ENCODE measurements around the gene TMPO. TPM values are rescaled to one million over a fixed set of nuclear protein-coding genes. Genes with fewer than 3 reads are reported as not detected.

The TMPO gene
- total and polyA plus RNA-seq, 2 of the 4 experiments (the other 2 are of a cell fraction), result 30.0 to 62.0 TPM

DNA sequence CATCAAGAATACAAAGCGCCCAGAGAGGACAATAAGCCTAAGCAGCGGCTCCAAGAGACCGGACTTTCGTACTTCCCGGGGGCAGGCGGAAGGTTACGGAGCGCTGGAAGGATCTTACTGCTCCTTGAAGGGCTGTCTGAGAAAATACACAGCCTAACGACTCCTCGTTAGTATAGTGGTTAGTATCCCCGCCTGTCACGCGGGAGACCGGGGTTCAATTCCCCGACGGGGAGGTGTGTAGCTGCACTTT, 12.1 kb upstream of the TMPO start:
- peak overlapping the region; percentile 77; the same call in 1 of the 2 replicates for H2BK20ac ChIP-seq (ENCODE audit: low read depth, low read length)
- H3K79me1 ChIP-seq (ENCODE audit: low read depth in 1 of 2, low read length in 2 of 2), result no peaks in the 10 kb centered on the region
- ChIA-PET CTCF (no interaction called here), POLR2A (ENCODE audit: unreplicated experiment) (no interaction called here)
- H2BK120ac ChIP-seq (ENCODE audit: low read depth, low read length), result peak overlapping the region; percentile 86
- no peaks in the 10 kb centered on the region for H3K9me3 ChIP-seq (ENCODE audit: control insufficient read depth, insufficient read depth, low read length)
- TF ChIP-seq CHD1 (IDR thresholded peaks at IDR 0.05; ENCODE audit: low read depth, low read length) (no peak), MAZ (IDR thresholded peaks at IDR 0.05; ENCODE audit: borderline replicate concordance, low read depth, low read length) (peak; percentile 68; the same call in 1 of the 2 replicates), FOS (IDR thresholded peaks at IDR 0.05; ENCODE audit: low read depth, low read length) (peak; percentile 94), MXI1 (IDR thresholded peaks at IDR 0.05; ENCODE audit: borderline replicate concordance, low read depth, low read length) (0 out of 2 replicates have a peak, but pooled peaks have one; percentile 4), SMC3 (IDR thresholded peaks at IDR 0.05; ENCODE audit: low read depth, low read length) (no peak)
- peak overlapping the region; percentile 7; the same call in 1 of the 2 replicates for H4K91ac ChIP-seq (ENCODE audit: insufficient read depth, low read depth, low read length)
- H3K9ac ChIP-seq (ENCODE audit: low read depth, low read length), result peak overlapping the region; percentile 94
- H3K4me1 ChIP-seq (ENCODE audit: control insufficient read depth, insufficient read depth, low read length), result no peaks in the 10 kb centered on the region
- DNase-seq (peak; percentile 92), ATAC-seq (ENCODE audit: low read depth) (peak; percentile 82)
- in situ Hi-C loops (cut with MboI; ENCODE audit: low sequenced_read_pairs) (no loop called here), dilution Hi-C loops (cut with HindIII; ENCODE audit: low sequenced_read_pairs, unreplicated experiment) (no loop called here), intact Hi-C loops (cut with micrococcal nuclease) (loop anchor here (1.0 to 5.0 kb wide), 4 partner anchors 12 to 89 kb away; partner anchors contain the start of genes SLC25A3 and TMPO)
- H3K14ac ChIP-seq (replicated peaks; ENCODE audit: low read depth, low read length), result peak overlapping the region; percentile 66
- no peaks in the 10 kb centered on the region for H3K36me3 ChIP-seq (ENCODE audit: control insufficient read depth, insufficient read depth, low read length)
- no TSS peak for BruUV-seq (replicated peaks)
- no peak overlapping the region for H2BK15ac ChIP-seq (ENCODE audit: low read depth, low read length)
- H3K4me2 ChIP-seq (ENCODE audit: low read depth, low read length), result peak overlapping the region; percentile 85
- peak overlapping the region; percentile 43; the same call in 1 of the 2 replicates for H4K5ac ChIP-seq (ENCODE audit: low read depth, low read length)
- H3K9me1 ChIP-seq (ENCODE audit: insufficient read depth, low read length), result no peaks in the 10 kb centered on the region; the same call in 1 of the 2 replicates
- peak overlapping the region; percentile 93 for H3K27ac ChIP-seq (ENCODE audit: insufficient read depth, low read length)
- WGBS, 2 experiments (ENCODE audit: extremely low coverage in 2 of 2, insufficient read length in 1 of 2), result 0% methylated on average over 2 of the region's 16 CpGs; no CpG with 5 or more reads in 1 of the 2 experiments
- peak overlapping the region; percentile 87 for H3K56ac ChIP-seq (ENCODE audit: extremely low read depth, insufficient read depth, low read length)
- peak overlapping the region in 1 of 2 experiments; percentile 85; a peak in 3 of 4 replicates for H4K8ac ChIP-seq (ENCODE audit: low read depth in 2 of 2, low read length in 2 of 2)
- H3K4me3 ChIP-seq (ENCODE audit: insufficient read depth, low read depth, low read length), result peak overlapping the region; percentile 72
- H4K20me1 ChIP-seq (ENCODE audit: insufficient read depth, low read length), result no peaks in the 10 kb centered on the region; the same call in 1 of the 2 replicates
- no peak overlapping the region for H2AK9ac ChIP-seq (replicated peaks; ENCODE audit: low read depth, low read length, poor library complexity)
- H3K23ac ChIP-seq (ENCODE audit: low read depth, low read length), result peak overlapping the region; percentile 87
- no peaks in the 10 kb centered on the region for H3K27me3 ChIP-seq (ENCODE audit: control insufficient read depth, insufficient read depth, low read length)
- peak overlapping the region; percentile 58 for H3K18ac ChIP-seq (ENCODE audit: low read depth, low read length)
- peak overlapping the region; percentile 68; the same call in 1 of the 2 replicates for H3K4ac ChIP-seq (ENCODE audit: low read depth, low read length)
- H2AFZ ChIP-seq (replicated peaks; ENCODE audit: low read length, poor library complexity), result peak overlapping the region; percentile 90
- no peak overlapping the region for H2AK5ac ChIP-seq (ENCODE audit: low read depth, low read length)
- H2BK5ac ChIP-seq (ENCODE audit: low read depth, low read length, poor library complexity, severe bottlenecking), result peak overlapping the region; percentile 95
